NB4 (cell line): ENCODE results near the gene GULP1.

Experiments
- DNase-seq: peaks from one replicate; pipeline ENCODE4 v3.0.0; 2010; ENCODE audit warnings: low read depth
- H3K4me3 ChIP-seq: one replicate; pipeline ENCODE4 v1.5.1; 2011; ENCODE audit warnings: mild to moderate bottlenecking, low read depth, low read length, moderate library complexity
- CTCF ChIP-seq: IDR thresholded peaks from one replicate; pipeline ENCODE4 v1.5.1; 2012; ENCODE audit warnings: low read depth, low read length
- MAX ChIP-seq: IDR thresholded peaks from 2 replicates; pipeline ENCODE4 v1.6.1; 2011; ENCODE audit warnings: low read depth, low read length
- MYC ChIP-seq: IDR thresholded peaks from 2 replicates; pipeline ENCODE4 v1.6.1; 2011; ENCODE audit warnings: low read depth, low read length
- POLR2A ChIP-seq: IDR thresholded peaks from 2 replicates; pipeline ENCODE4 v1.6.1; 2011; ENCODE audit warnings: mild to moderate bottlenecking; ENCODE audit not compliant: insufficient read length; ENCODE audit errors: extremely low read depth

The GULP1 gene

GRCh38 chr2:188607501-188607900 is 315.8 kb downstream of the GULP1 start:
- no peak overlapping the region for H3K4me3 ChIP-seq
- no peak for TF ChIP-seq POLR2A
- no peak for TF ChIP-seq CTCF
- TF ChIP-seq MAX, result no peak
- no peak for TF ChIP-seq MYC
- DNase-seq, result peak; percentile 32

GRCh38 chr2:188609321-188610049 is 317.8 kb downstream of the GULP1 start:
- H3K4me3 ChIP-seq, result no peak overlapping the region
- no peak for TF ChIP-seq CTCF
- TF ChIP-seq MYC, result no peak
- no peak for DNase-seq

- TF ChIP-seq MAX (no peak), MYC (no peak), POLR2A (no peak), CTCF (no peak)
- H3K4me3 ChIP-seq, result no peak overlapping the region
- DNase-seq, result no peak
These were observed 318.4 kb downstream of the GULP1 start for GRCh38 chr2:188610050-188610444.

GRCh38 chr2:188610827-188611226 is 319.2 kb downstream of the GULP1 start:
- no peak for TF ChIP-seq MAX
- TF ChIP-seq CTCF, result no peak
- TF ChIP-seq MYC, result no peak
- TF ChIP-seq POLR2A, result no peak

GRCh38 chr2:188619146-188619545 is 327.5 kb downstream of the GULP1 start:
- DNase-seq, result no peak
- TF ChIP-seq MAX (no peak), CTCF (no peak), MYC (no peak), POLR2A (no peak)
- H3K4me3 ChIP-seq, result no peak overlapping the region

More at GRCh38 chr2:188610827-188611226, 319.2 kb downstream of the GULP1 start:
- DNase-seq, result peak; percentile 5
- no peak overlapping the region for H3K4me3 ChIP-seq

GRCh38 chr2:188620916-188621315 is 329.2 kb downstream of the GULP1 start:
- no peak overlapping the region for H3K4me3 ChIP-seq
- no peak for TF ChIP-seq MYC
- TF ChIP-seq MAX, result no peak
- TF ChIP-seq CTCF, result no peak
- TF ChIP-seq POLR2A, result no peak
- DNase-seq, result no peak
